Type B pancreatic cell (in vitro differentiated cells): Measurements from ENCODE around the gene BCL6B. TPM values are rescaled to one million over a fixed set of nuclear protein-coding genes. Genes with fewer than 3 reads are reported as not detected.

Experiments
- DNase-seq: peaks from one replicate; pipeline ENCODE4 v3.0.0; 2021; ENCODE audit warnings: mixed read lengths; ENCODE audit not compliant: unreplicated experiment; ENCODE audit errors: extremely low spot score
- H3K27ac Mint-ChIP-seq: 2 replicates; pipeline ENCODE4 v1.8.0; 2021; ENCODE audit warnings: mild to moderate bottlenecking, mixed read lengths
- H3K27me3 Mint-ChIP-seq: 2 replicates; pipeline ENCODE4 v1.8.0; 2021; ENCODE audit warnings: mixed read lengths
- H3K36me3 Mint-ChIP-seq: 2 replicates; pipeline ENCODE4 v1.8.0; 2021; ENCODE audit warnings: mixed read lengths
- H3K4me1 Mint-ChIP-seq: one replicate; pipeline ENCODE4 v1.8.0; 2021; ENCODE audit warnings: mixed read lengths; ENCODE audit not compliant: unreplicated experiment
- H3K4me3 Mint-ChIP-seq: 2 replicates; pipeline ENCODE4 v1.8.0; 2021; ENCODE audit warnings: mild to moderate bottlenecking, mixed read lengths
- H3K9me3 Mint-ChIP-seq: 2 replicates; pipeline ENCODE4 v1.8.0; 2021; ENCODE audit warnings: mixed read lengths
- total RNA-seq: library from RNA; stranded (reverse); gene quantifications from 2 replicates; pipeline ENCODE4 v1.2.1, GENCODE V29; 2021; ENCODE audit warnings: low replicate concordance
- TF ChIP-seq, protein P1 (sequence below): fragments of 200-600 bp; sonication (generic); conservative IDR thresholded peaks from 2 replicates; pipeline ENCODE4 v1.5.0; 2021; ENCODE audit warnings: antibody characterized with exemption, mild to moderate bottlenecking

BCL6B gene
- total RNA-seq, 1 donor from 2014 or later: not detected

DNA sequence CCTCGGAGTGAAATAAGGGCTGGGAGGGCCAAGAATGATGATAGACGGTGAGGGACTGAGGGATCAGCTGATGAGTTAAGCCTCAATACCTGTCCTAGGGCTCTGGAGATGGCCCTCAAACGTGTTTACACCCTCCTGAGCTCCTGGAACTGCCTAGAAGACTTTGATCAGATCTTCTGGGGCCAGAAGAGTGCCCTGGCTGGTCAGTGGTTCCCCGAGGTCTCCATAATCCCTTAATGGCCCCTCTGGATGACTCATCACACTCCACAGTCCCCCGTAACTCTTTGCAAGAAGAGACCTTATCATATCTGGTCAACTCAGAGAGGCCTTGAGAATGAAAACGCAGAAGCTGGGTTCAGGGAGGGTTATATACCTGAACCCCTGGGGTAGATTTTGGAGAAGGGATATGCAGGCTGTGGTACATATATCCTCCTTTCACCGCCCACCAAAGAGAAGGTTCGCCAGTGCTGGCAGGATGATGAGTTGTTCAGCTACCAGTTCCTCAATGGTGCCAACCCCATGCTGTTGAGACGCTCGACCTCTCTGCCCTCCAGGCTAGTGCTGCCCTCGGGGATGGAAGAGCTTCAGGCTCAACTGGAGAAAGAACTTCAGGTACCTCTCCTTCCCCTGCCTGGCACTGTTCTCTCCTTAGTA is 23.9 kb upstream of the BCL6B start:
- TF ChIP-seq, protein P1, sequence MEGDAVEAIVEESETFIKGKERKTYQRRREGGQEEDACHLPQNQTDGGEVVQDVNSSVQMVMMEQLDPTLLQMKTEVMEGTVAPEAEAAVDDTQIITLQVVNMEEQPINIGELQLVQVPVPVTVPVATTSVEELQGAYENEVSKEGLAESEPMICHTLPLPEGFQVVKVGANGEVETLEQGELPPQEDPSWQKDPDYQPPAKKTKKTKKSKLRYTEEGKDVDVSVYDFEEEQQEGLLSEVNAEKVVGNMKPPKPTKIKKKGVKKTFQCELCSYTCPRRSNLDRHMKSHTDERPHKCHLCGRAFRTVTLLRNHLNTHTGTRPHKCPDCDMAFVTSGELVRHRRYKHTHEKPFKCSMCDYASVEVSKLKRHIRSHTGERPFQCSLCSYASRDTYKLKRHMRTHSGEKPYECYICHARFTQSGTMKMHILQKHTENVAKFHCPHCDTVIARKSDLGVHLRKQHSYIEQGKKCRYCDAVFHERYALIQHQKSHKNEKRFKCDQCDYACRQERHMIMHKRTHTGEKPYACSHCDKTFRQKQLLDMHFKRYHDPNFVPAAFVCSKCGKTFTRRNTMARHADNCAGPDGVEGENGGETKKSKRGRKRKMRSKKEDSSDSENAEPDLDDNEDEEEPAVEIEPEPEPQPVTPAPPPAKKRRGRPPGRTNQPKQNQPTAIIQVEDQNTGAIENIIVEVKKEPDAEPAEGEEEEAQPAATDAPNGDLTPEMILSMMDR: no peak
- no peak for DNase-seq
- no peaks in the 10 kb centered on the region for H3K4me1 Mint-ChIP-seq
- no peaks in the 10 kb centered on the region for H3K9me3 Mint-ChIP-seq
- no peak overlapping the region for H3K4me3 Mint-ChIP-seq
- peaks cover 4% of the 10 kb centered on the region for H3K27me3 Mint-ChIP-seq
- H3K27ac Mint-ChIP-seq: no peak overlapping the region
- peaks cover 43% of the 10 kb centered on the region for H3K36me3 Mint-ChIP-seq

DNA sequence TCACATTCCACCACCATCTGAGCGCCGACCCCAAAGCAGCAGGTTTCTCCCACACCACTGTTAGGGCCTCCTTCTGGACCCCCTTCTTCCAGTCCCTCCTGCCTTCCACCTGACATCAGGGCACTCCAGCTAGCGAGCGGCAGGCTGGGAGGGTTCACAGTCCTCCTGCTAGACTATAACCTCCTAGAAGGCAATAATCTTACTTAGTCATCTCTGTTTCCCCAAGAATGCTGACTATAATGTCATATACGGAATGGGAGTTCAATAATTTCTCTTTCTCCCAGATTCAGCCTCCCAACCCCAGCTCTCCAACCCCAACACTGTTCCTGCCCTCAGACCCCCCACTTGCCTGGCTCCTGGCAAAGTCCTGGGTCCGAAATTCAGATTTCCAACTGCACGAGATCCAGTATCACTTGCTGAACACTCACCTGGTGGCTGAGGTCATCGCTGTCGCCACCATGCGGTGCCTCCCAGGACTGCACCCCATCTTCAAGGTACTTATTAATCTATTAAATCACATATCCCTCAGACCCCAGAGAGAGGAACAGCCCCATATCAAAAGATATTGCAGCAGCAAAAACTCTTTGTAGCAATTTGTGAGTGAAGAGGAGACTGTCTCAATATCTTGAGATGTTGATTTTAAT is 21.4 kb upstream of the BCL6B start:
- DNase-seq: no peak
- no peak overlapping the region for H3K27ac Mint-ChIP-seq
- H3K4me1 Mint-ChIP-seq: peaks cover 6% of the 10 kb centered on the region
- H3K27me3 Mint-ChIP-seq: peaks cover 4% of the 10 kb centered on the region
- H3K36me3 Mint-ChIP-seq: peaks cover 41% of the 10 kb centered on the region
- no peak overlapping the region for H3K4me3 Mint-ChIP-seq
- TF ChIP-seq, protein P1: peak; percentile 76
- H3K9me3 Mint-ChIP-seq: no peaks in the 10 kb centered on the region

DNA sequence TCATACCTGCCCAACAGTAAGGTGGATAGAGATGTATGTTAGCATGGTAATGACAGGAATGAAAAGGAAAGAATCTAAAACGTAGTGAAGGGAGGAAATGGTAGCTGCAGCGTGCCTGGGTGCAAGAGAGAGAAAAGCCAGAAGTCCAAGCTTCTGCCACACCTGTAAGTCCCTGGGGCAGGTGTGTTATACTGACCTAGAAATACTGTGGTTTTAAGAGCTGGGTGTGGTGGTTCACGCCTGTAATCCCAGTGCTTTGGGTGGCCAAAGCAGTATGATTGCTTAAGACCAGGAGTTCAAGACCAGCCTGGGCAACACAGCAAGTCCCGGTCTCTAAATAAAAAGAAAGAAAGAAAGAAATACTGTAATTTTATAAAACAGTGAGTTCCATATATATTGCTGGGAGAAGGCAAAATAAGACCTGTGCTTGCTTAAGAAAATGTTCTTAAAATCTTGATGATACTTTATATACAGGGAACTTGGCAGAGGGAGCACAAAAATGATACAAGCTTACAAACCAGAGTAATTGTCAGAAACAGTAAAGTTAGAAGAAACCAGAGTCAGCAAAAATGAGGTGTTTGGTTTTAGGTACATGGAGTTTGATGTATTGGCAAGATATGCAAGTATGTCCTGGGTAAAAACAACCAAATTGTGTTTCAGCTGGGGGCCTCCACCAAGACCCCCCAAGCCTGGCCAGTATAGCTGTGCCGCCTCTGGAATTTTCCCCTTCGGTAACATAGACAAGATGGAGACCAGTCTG is 20.4 kb upstream of the BCL6B start:
- Mint-ChIP-seq H3K36me3 (peaks cover 36% of the 10 kb centered on the region), H3K9me3 (no peaks in the 10 kb centered on the region), H3K27me3 (no peaks in the 10 kb centered on the region), H3K4me1 (peaks cover 6% of the 10 kb centered on the region), H3K27ac (no peak overlapping the region), H3K4me3 (no peak overlapping the region)
- no peak for DNase-seq
- TF ChIP-seq, protein P1: no peak

DNA sequence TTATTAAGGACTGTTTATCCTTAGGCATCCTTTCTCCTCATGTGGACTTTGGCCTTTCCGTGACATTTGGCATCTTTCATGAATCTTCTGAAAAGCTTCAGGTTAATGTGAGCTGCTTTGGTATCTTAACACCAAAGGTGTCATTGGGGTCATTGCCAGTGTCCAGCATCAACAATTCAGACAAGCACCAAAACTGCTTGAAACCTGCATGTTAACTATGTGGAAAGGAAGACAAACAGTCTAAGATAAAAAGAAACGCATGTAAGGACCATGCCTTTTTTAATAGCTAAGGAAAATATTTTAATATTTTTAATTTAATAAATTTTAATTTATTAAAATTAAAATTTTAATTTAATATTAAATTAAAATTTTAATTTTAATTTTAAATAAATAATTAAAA is 19.1 kb upstream of the BCL6B start:
- Mint-ChIP-seq H3K27me3 (no peaks in the 10 kb centered on the region), H3K4me3 (no peak overlapping the region), H3K4me1 (peaks cover 6% of the 10 kb centered on the region), H3K36me3 (peaks cover 30% of the 10 kb centered on the region), H3K27ac (no peak overlapping the region), H3K9me3 (no peaks in the 10 kb centered on the region)
- TF ChIP-seq, protein P1: no peak
- no peak for DNase-seq

DNA sequence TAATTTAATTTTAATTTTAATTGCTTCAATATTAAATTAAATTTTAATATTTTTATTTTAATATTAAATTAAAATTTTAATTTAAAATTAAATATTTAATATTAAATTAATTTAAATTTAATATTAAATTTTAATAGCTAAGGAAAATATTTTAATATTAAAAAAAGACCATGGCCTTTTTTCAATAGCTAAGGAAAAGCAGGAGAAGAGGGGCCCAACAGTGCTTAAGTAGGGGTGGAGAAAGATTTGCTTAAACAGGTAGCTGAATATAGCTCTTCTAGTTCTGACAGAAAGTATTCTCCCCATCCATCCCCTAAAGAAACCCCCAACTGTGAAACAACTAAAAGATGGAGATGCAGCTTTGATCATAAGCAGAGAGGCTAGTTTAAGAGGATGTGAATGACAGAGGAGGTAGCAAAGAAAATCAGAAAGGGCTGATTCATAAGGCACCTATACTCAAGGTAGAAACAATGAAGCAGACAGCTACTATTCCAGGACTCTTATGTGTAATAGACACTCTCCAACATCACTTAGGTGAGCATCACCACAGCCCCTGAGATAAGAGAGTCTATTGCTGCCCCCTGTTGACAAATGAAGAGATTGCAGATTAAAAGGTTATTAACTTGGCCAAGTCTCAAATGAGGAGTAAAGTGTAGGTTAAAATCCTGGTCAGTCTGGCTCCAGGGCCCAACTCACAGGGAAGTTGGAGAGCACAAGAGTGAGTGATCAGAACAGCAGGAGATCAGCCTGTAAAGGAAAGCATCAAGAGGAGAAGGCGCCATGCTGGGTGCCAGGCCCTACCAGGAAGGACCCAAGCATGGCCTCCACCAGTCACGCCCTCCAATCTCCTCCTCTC is 18.2 kb upstream of the BCL6B start:
- DNase-seq: no peak
- TF ChIP-seq, protein P1: peak; percentile 88
- no peaks in the 10 kb centered on the region for H3K9me3 Mint-ChIP-seq
- no peaks in the 10 kb centered on the region for H3K27me3 Mint-ChIP-seq
- peak overlapping the region; percentile 50 for H3K27ac Mint-ChIP-seq
- H3K4me1 Mint-ChIP-seq: peaks cover 6% of the 10 kb centered on the region
- peaks cover 26% of the 10 kb centered on the region for H3K36me3 Mint-ChIP-seq
- H3K4me3 Mint-ChIP-seq: peak overlapping the region; percentile 23
